ENCODE measurements around the gene CPLX1. TPM values are rescaled to one million over a fixed set of nuclear protein-coding genes. Genes with fewer than 3 reads are reported as not detected.
"Not testable (repeated sequence)": the region's sequence is repeated elsewhere in the genome, so short reads cannot be mapped to it uniquely, and the experiment has no call there.

CPLX1 gene
- total RNA-seq, 2 donors from 2014 or later = 3.1 to 3.7 TPM

DNA sequence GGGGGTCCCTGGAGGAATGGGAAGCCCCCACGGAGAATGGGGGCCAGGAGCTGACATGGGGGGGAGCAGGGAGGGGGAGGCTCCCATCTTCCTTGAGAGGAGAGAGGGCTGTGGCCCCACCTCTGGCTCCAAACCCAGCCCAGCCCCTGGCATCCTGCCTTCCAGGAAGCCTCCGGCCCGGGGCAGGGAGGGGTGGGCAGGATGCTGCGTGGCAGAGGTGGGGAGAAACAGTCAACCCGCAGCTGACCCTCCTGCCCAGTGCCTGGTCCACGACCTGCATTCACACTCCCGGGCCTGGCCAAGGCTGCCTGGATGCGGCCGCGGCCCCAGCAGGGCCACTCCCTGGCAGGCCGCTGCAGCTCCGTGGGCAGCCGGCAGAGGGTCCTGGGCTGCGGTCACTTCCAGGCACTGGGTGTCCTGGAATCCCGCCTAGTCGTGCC, 39.0 kb downstream of the CPLX1 start:
- Mint-ChIP-seq H3K36me3 (ENCODE audit: low read depth) (peaks cover 7% of the 10 kb centered on the region), H3K27ac (no peak overlapping the region), H3K27me3 (peaks cover 21% of the 10 kb centered on the region), H3K4me1 (peaks cover 22% of the 10 kb centered on the region), H3K4me3 (peak overlapping the region; percentile 82)
- H3K9me3 ChIP-seq (ENCODE audit: control insufficient read depth, low read length, poor library complexity, severe bottlenecking) = no peaks in the 10 kb centered on the region
- no peak for ATAC-seq
- no peak for DNase-seq

- DNase-seq = no peak
- no peaks in the 10 kb centered on the region for H3K9me3 ChIP-seq (ENCODE audit: control insufficient read depth, low read length, poor library complexity, severe bottlenecking)
- H3K36me3 Mint-ChIP-seq (ENCODE audit: low read depth) = peaks cover 7% of the 10 kb centered on the region
- peak overlapping the region; percentile 67 for H3K4me3 Mint-ChIP-seq
- peaks cover 24% of the 10 kb centered on the region for H3K4me1 Mint-ChIP-seq
- ATAC-seq = no peak
- peaks cover 21% of the 10 kb centered on the region for H3K27me3 Mint-ChIP-seq
- no peak overlapping the region for H3K27ac Mint-ChIP-seq
Observed at GRCh38 chr4:786074-786741, 39.7 kb downstream of the CPLX1 start.

DNA sequence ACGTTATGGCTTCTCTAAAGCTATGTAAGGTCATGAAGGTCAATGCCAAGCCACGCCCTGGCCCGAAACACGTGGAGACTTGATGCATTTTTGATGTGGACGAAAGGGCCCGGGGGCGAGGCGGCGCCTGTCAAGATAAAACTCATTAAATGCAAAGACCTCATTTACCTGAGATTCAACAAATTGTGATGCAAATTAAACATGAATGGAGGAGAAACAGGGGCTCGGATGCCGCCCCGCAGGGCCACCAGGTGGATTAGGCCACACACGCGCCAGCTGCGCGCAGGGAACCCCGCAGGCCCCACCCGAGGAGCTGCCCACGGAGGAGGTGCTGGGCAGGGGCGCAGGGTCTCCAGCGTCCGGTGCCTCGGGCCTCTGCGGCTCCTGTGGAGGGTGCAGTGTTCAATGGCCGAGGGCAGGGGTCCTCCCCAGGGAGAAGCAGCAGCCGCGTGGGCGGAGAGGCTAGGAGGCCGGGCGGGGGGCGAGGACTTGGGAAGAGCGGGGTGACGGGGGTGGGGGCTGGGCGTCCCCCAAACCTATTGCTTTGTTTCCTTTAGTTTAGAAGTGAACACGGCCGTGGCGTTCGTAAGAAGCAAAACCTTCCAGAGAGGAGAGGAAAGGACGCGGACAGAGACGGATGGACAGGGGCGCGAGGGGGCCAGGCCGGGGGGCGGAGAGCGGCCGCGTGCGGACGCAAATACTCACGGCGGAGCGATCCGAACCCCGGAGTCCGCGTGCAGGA, 40.4 kb downstream of the CPLX1 start:
- DNase-seq = no peak
- peak overlapping the region; percentile 67 for H3K4me3 Mint-ChIP-seq

GRCh38 chr4:784401-785331, 41.3 kb downstream of the CPLX1 start:
- no peaks in the 10 kb centered on the region for H3K9me3 ChIP-seq (ENCODE audit: control insufficient read depth, low read length, poor library complexity, severe bottlenecking)
- ATAC-seq (no peak), DNase-seq (no peak)
- Mint-ChIP-seq H3K4me3 (peak overlapping the region; percentile 72), H3K36me3 (ENCODE audit: low read depth) (peaks cover 5% of the 10 kb centered on the region), H3K27me3 (peaks cover 21% of the 10 kb centered on the region), H3K4me1 (peaks cover 31% of the 10 kb centered on the region), H3K27ac (no peak overlapping the region)

More for the DNA sequence above, 40.4 kb downstream of the CPLX1 start:
- no peaks in the 10 kb centered on the region for H3K9me3 ChIP-seq (ENCODE audit: control insufficient read depth, low read length, poor library complexity, severe bottlenecking)
- peaks cover 22% of the 10 kb centered on the region for H3K4me1 Mint-ChIP-seq
- ATAC-seq = no peak
- no peak overlapping the region for H3K27ac Mint-ChIP-seq
- H3K27me3 Mint-ChIP-seq = peaks cover 21% of the 10 kb centered on the region
- peaks cover 5% of the 10 kb centered on the region for H3K36me3 Mint-ChIP-seq (ENCODE audit: low read depth)

DNA sequence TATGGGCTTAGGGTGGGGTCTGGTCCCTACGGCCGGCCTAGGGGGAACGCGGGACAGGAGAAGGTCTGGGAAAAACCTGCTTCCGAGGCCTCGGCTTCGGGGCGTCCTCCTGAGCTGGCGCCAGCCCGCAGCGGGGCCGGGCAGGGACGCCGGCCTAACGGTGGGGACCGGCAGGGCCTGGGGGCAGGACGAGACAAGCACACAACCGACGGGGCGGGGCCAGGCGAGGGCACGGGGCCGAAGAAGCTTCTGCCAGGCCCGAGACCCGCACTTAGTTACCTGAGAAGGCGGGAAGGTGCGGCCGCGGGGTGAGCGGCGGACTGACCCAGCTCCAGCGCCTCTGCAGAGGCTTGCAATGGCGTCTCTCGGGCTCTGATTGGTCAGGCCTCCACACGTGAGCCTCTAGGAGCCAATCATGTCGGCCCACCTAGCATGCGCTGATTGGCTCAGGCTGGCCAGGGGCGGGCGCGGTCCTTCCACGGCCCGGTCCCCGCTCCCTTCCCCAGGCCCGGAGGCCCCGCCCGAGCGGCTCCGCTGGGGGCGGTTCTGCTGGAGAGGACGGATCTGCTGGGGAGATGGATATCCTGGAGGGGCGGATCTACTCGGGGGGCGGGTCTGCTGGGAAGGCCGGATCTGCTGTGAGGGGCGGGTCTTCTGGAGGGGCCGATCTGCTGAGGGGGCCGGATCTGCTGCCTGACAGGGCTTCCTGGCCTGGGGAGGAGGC, 44.3 kb downstream of the CPLX1 start:
- Mint-ChIP-seq H3K4me1 (peaks cover 43% of the 10 kb centered on the region), H3K36me3 (ENCODE audit: low read depth) (peaks cover 7% of the 10 kb centered on the region)
- DNase-seq = peak; percentile 97 to 99 (median 98)

GRCh38 chr4:780716-781492, 45.0 kb downstream of the CPLX1 start:
- H3K27ac Mint-ChIP-seq = peak overlapping the region; percentile 93
- DNase-seq (no peak), ATAC-seq (no peak)
- H3K36me3 Mint-ChIP-seq (ENCODE audit: low read depth) = peaks cover 8% of the 10 kb centered on the region
- H3K4me3 Mint-ChIP-seq = peak overlapping the region; percentile 89
- H3K27me3 Mint-ChIP-seq = peaks cover 14% of the 10 kb centered on the region
- H3K4me1 Mint-ChIP-seq = peaks cover 46% of the 10 kb centered on the region
- no peaks in the 10 kb centered on the region for H3K9me3 ChIP-seq (ENCODE audit: control insufficient read depth, low read length, poor library complexity, severe bottlenecking)

More for the DNA sequence above, 44.3 kb downstream of the CPLX1 start:
- H3K4me3 Mint-ChIP-seq = peak overlapping the region; percentile 89
- H3K27me3 Mint-ChIP-seq = peaks cover 14% of the 10 kb centered on the region
- H3K9me3 ChIP-seq (ENCODE audit: control insufficient read depth, low read length, poor library complexity, severe bottlenecking) = no peaks in the 10 kb centered on the region
- ATAC-seq = peak; percentile 94
- H3K27ac Mint-ChIP-seq = peak overlapping the region; percentile 93

DNA sequence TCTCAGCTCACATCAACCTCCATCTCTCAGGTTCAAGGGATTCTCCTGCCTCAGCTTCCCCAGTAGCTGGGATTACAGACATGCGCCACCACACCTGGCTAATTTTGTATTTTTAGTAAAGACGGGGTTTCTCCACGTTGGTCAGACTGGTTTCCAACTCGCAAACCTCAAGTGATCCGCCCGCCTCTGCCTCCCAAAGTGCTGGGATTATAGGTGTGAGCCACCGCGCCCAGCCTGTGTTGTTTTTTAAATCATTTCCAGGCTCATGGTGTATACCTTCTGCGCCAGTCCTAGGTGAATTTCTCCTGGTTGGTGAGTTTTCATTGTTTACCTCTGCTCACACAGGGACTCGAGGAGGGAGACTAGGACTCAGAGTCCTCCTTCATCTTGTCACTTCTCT, 45.7 kb downstream of the CPLX1 start:
- Mint-ChIP-seq H3K27ac (peak overlapping the region; percentile 93), H3K27me3 (peaks cover 12% of the 10 kb centered on the region), H3K4me1 (peaks cover 47% of the 10 kb centered on the region), H3K4me3 (peak overlapping the region; percentile 89)
- H3K36me3 Mint-ChIP-seq (ENCODE audit: low read depth); H3K9me3 ChIP-seq (ENCODE audit: control insufficient read depth, low read length, poor library complexity, severe bottlenecking); DNase-seq; ATAC-seq: not testable (repeated sequence)

DNA sequence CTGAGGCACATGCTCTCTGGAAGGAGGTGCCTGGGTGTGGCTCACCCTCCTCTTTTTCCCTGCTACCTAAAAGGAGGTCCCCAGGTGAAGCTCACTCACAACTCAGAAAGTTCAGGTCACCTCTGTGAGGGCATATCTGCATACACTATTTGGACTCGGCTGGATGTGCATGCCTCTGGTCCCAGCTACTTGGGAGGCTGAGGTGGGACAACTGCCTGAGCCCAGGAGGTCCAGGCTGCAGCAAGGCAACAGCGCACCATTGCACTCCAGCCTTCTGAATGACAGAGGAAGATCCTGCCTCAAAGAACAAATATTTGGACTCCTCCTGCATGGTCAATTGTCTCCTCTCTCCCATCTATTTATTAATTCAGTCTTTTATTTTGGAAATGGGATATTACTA, 46.4 kb downstream of the CPLX1 start:
- Mint-ChIP-seq H3K27ac (peak overlapping the region; percentile 93), H3K36me3 (ENCODE audit: low read depth) (peaks cover 5% of the 10 kb centered on the region), H3K4me1 (peaks cover 46% of the 10 kb centered on the region), H3K27me3 (peaks cover 5% of the 10 kb centered on the region), H3K4me3 (peak overlapping the region; percentile 89)
- ATAC-seq (no peak), DNase-seq (no peak)
- no peaks in the 10 kb centered on the region for H3K9me3 ChIP-seq (ENCODE audit: control insufficient read depth, low read length, poor library complexity, severe bottlenecking)

DNA sequence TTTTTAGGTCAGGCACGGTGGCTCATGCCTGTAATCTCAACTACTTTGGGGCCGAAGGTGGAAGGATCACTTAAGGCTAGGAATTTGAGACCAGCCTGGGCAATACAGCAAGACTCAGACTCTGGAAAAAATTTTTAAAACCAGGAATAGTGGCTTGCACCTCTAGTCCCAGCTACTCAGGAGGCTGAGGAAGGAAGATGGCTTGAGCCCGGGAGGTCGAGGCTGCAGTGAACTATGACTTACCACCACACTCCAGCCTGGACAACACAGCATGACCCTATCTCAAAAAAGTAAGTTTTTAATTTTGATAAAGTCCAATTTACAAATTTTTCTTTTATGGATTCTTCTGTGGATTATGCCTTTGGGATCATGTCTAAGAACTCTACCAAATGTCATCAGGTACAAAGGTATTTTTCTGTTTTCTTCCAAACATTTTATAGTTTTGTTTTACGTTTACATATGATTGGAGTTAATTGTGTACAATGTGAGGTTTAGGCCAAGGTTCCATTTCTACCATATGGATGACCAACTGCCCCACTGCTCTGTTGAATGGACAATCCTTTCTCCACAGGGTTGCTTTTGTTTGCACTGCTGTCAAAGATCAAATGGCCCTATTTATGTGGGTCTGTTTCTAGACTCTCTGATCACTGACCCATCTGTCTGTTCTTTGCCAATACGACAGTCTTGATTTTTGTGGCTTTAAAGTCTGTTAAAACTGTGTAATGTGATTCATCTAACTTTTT, 48.2 kb downstream of the CPLX1 start:
- H3K4me3 Mint-ChIP-seq = no peak overlapping the region
- ATAC-seq (no peak), DNase-seq (no peak)
- peaks cover 4% of the 10 kb centered on the region for H3K36me3 Mint-ChIP-seq (ENCODE audit: low read depth)
- H3K27me3 Mint-ChIP-seq = no peaks in the 10 kb centered on the region
- no peak overlapping the region for H3K27ac Mint-ChIP-seq
- peaks cover 47% of the 10 kb centered on the region for H3K4me1 Mint-ChIP-seq
- H3K9me3 ChIP-seq (ENCODE audit: control insufficient read depth, low read length, poor library complexity, severe bottlenecking) = no peaks in the 10 kb centered on the region

DNA sequence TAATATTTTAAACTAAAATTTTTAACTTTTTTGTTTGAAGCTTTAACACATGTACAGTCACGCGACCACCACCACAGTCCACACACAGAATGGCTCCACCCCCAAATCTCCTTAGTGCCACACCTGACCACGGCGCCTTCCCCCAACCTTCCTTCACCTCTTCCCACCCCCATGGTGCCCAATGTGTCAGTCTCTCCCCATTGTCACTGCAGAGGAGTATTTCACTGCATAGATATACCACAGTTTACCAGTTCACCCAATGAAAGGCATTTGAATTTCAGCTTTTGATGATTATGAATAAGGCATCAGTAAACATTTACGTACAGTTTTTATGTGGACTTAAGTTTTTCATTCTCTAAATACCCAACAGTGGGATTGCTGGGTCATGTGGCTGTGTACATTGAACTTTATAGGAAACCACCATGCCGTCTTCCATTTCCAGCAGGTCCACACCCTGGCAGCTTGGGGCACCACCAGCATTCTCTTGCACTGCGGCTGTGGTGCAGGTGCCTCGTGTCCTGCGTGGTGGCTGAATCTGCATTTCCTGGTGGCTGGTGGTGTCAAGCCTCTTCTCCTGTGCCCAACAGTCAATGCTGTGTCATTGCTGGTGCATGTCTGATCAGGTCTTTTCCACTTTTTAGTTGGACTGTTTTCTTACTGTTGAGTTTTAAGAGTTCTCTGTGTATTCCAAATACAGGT, 49.0 kb downstream of the CPLX1 start:
- Mint-ChIP-seq H3K4me3 (peak overlapping the region; percentile 50), H3K27me3 (no peaks in the 10 kb centered on the region), H3K27ac (peak overlapping the region; percentile 83), H3K4me1 (peaks cover 44% of the 10 kb centered on the region), H3K36me3 (ENCODE audit: low read depth) (peaks cover 4% of the 10 kb centered on the region)
- ATAC-seq (no peak), DNase-seq (no peak)
- H3K9me3 ChIP-seq (ENCODE audit: control insufficient read depth, low read length, poor library complexity, severe bottlenecking) = no peaks in the 10 kb centered on the region

- Mint-ChIP-seq H3K27ac (peak overlapping the region; percentile 83), H3K4me3 (peak overlapping the region; percentile 72), H3K4me1 (peaks cover 39% of the 10 kb centered on the region)
- not testable (repeated sequence) for H3K9me3 ChIP-seq (ENCODE audit: control insufficient read depth, low read length, poor library complexity, severe bottlenecking); ATAC-seq; H3K27me3 Mint-ChIP-seq; H3K36me3 Mint-ChIP-seq (ENCODE audit: low read depth); DNase-seq
Observed at GRCh38 chr4:775485-775884, 50.4 kb downstream of the CPLX1 start.

Measured in T-helper 17 cell (primary cell).